MM.1S (cell line): ENCODE results near the gene TTC33.

ENCODE experiments used
- EZH2 ChIP-seq: fragments of 300-600 bp; sonication (generic); optimal IDR thresholded peaks from 2 replicates; pipeline ENCODE3; 2017; ENCODE audit warnings: low read depth, mild to moderate bottlenecking, antibody characterized with exemption, low read length, mixed read lengths
- TF ChIP-seq, protein P1 (sequence below): fragments of 300-600 bp; sonication (generic); IDR thresholded peaks from 2 replicates; pipeline ENCODE4 v1.5.1; 2016; ENCODE audit warnings: antibody characterized with exemption, low read length, mixed read lengths

DNA sequence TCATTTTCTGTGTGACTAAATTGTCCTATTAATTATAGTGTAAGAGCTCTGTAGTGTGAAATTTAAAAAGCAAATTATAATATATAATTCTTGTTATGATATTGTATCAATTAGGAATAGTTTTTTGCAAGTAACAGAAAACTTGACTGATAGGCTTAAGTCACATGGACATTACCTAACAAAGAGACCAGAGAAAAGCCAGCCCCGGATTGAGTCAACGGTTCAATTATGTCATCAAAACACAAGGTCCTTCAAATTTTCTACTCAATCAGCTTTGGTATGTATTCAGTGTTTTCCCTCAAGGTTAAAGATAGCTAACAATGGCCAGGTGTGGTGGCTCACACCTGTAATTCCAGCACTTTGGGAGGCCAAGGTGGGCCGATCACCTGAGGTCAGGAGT is 202.8 kb downstream of the TTC33 start:
- TF ChIP-seq, protein P1, sequence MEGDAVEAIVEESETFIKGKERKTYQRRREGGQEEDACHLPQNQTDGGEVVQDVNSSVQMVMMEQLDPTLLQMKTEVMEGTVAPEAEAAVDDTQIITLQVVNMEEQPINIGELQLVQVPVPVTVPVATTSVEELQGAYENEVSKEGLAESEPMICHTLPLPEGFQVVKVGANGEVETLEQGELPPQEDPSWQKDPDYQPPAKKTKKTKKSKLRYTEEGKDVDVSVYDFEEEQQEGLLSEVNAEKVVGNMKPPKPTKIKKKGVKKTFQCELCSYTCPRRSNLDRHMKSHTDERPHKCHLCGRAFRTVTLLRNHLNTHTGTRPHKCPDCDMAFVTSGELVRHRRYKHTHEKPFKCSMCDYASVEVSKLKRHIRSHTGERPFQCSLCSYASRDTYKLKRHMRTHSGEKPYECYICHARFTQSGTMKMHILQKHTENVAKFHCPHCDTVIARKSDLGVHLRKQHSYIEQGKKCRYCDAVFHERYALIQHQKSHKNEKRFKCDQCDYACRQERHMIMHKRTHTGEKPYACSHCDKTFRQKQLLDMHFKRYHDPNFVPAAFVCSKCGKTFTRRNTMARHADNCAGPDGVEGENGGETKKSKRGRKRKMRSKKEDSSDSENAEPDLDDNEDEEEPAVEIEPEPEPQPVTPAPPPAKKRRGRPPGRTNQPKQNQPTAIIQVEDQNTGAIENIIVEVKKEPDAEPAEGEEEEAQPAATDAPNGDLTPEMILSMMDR, result no peak
- TF ChIP-seq EZH2, result no peak
